GM12872 (cell line): Measurements from ENCODE around the gene FSTL4.

Source experiments
- CTCF ChIP-seq: IDR thresholded peaks from 3 replicates; pipeline ENCODE4 v1.5.1; 2011; ENCODE audit warnings: low read depth, mild to moderate bottlenecking, low read length, moderate library complexity; ENCODE audit not compliant: insufficient read depth

Gene FSTL4

GRCh38 chr5:133506181-133506580 is 106.2 kb downstream of the FSTL4 start:
- no peak for TF ChIP-seq CTCF

GRCh38 chr5:133503511-133503910 is 108.8 kb downstream of the FSTL4 start:
- TF ChIP-seq CTCF = no peak

- no peak for TF ChIP-seq CTCF
Observed at GRCh38 chr5:133499895-133500294, 112.4 kb downstream of the FSTL4 start.

GRCh38 chr5:133497608-133498348 is 114.6 kb downstream of the FSTL4 start:
- TF ChIP-seq CTCF = no peak

GRCh38 chr5:133496631-133497030 is 115.7 kb downstream of the FSTL4 start:
- no peak for TF ChIP-seq CTCF

GRCh38 chr5:133494923-133495246 is 117.5 kb downstream of the FSTL4 start:
- TF ChIP-seq CTCF = no peak

GRCh38 chr5:133494232-133494922 is 118.0 kb downstream of the FSTL4 start:
- TF ChIP-seq CTCF = no peak
